ENCODE results near the gene F8A2. TPM values are rescaled to one million over a fixed set of nuclear protein-coding genes. Genes with fewer than 3 reads are reported as not detected.

The F8A2 gene
- total RNA-seq: not detected in 2 replicates

GRCh38 chrX:155381843-155382528 is at the start of gene F8A2:
F8A2 (plus strand) TSS chrX:155382095; CDS start chrX:155382115, 20 bp downstream.

GRCh38 chrX:155334486-155335336 is 47.2 kb upstream of the F8A2 start, which contains the start of gene CLIC2:
CLIC2 (minus strand) TSS chrX:155334614; CDS start chrX:155334427, 187 bp downstream.

Other genes with a start within 250 kb of the F8A2 start
- 55.2 and 56.5 TPM in 2 replicates for gene VBP1, start 165.6 kb upstream of the F8A2 start, total RNA-seq
- gene RAB39B, start 117.6 kb upstream of the F8A2 start, total RNA-seq: under 0.01 and 0.38 TPM in 2 replicates
- 5.4 and 10.4 TPM in 2 replicates for gene CLIC2, start 47.5 kb upstream of the F8A2 start, total RNA-seq
- 0.76 and 1.1 TPM in 2 replicates for gene F8A3, start 76.5 kb downstream of the F8A2 start, total RNA-seq
- 0.65 and 2.8 TPM in 2 replicates for gene SPRY3, start 230.5 kb downstream of the F8A2 start, total RNA-seq
- gene TMLHE, start 230.9 kb downstream of the F8A2 start, total RNA-seq: 7.0 and 10.1 TPM in 2 replicates